A673 (cell line): ENCODE data around the gene SLC7A10. TPM values are rescaled to one million over a fixed set of nuclear protein-coding genes. Genes with fewer than 3 reads are reported as not detected.

Experiments
- BruUV-seq: library from RNA; stranded (reverse); fragments of 400-500 nt; replicated peaks from 2 replicates; lab custom pipeline; 2021; lab: Mats Ljungman, UMichigan
- CTCF ChIA-PET: fragments of 300-600 bp; sonication (Branson Sonifier 250); formaldehyde crosslinking; loops from one replicate; lab custom pipeline; 2022; ENCODE audit warnings: antibody characterized with exemption; lab: Charles Lee
- POLR2A ChIA-PET: fragments of 300-600 bp; sonication (Branson Sonifier 250); formaldehyde crosslinking; loops from one replicate; lab custom pipeline; 2022; ENCODE audit warnings: antibody characterized with exemption; ENCODE audit not compliant: low non-redundant PET; lab: Charles Lee
- DNase-seq: peaks from one replicate; pipeline ENCODE4 v3.0.0-alpha.2; 2015; ENCODE audit warnings: low spot score
- H3K27ac ChIP-seq: fragments of 200-600 bp; sonication (generic); 2 replicates; pipeline ENCODE4 v1.5.1; 2016; ENCODE audit warnings: mixed run types, low read depth, mild to moderate bottlenecking, mixed read lengths, antibody characterized with exemption, low read length; ENCODE audit not compliant: poor library complexity, severe bottlenecking
- H3K27me3 ChIP-seq: fragments of 200-600 bp; sonication (generic); replicated peaks from 2 replicates; pipeline ENCODE4 v1.6.1; 2017; ENCODE audit warnings: mixed run types, low read depth, mild to moderate bottlenecking, mixed read lengths, antibody characterized with exemption, low read length; ENCODE audit not compliant: insufficient read depth, poor library complexity
- H3K36me3 ChIP-seq: fragments of 200-600 bp; sonication (generic); 2 replicates; pipeline ENCODE4 v1.6.1; 2016; ENCODE audit warnings: mixed run types, mild to moderate bottlenecking, mixed read lengths, antibody characterized with exemption, low read length; ENCODE audit not compliant: insufficient read depth, poor library complexity, severe bottlenecking
- H3K4me1 ChIP-seq: fragments of 200-600 bp; sonication (generic); 2 replicates; pipeline ENCODE4 v1.6.1; 2017; ENCODE audit warnings: mixed run types, mild to moderate bottlenecking, mixed read lengths, antibody characterized with exemption, low read length; ENCODE audit not compliant: insufficient read depth, poor library complexity, severe bottlenecking
- H3K4me3 ChIP-seq: fragments of 200-600 bp; sonication (generic); 2 replicates; pipeline ENCODE4 v1.5.1; 2016; ENCODE audit warnings: low read depth, mixed run types, mild to moderate bottlenecking, mixed read lengths, low read length; ENCODE audit not compliant: poor library complexity, severe bottlenecking
- H3K9me3 ChIP-seq: fragments of 200-600 bp; sonication (generic); 2 replicates; pipeline ENCODE4 v1.6.1; 2016; ENCODE audit warnings: mixed run types, low read depth, mild to moderate bottlenecking, mixed read lengths, antibody characterized with exemption, low read length; ENCODE audit not compliant: poor library complexity, severe bottlenecking
- EZH2 ChIP-seq: fragments of 200-600 bp; sonication (generic); IDR thresholded peaks from 2 replicates; pipeline ENCODE4 v1.6.1; 2017; ENCODE audit warnings: borderline replicate concordance, low read depth, mild to moderate bottlenecking, mixed read lengths, antibody characterized with exemption, low read length; ENCODE audit not compliant: poor library complexity, severe bottlenecking
- intact Hi-C: fragments of 100-400 bp; cut with micrococcal nuclease; formaldehyde crosslinking; loops from one replicate; pipeline ENCODE4 v1.10.0; 2022; ENCODE audit not compliant: unreplicated experiment
- total RNA-seq: library from RNA; stranded (reverse); gene quantifications from 2 replicates; pipeline ENCODE4 v1.2.3, GENCODE V29; 2021
- TF ChIP-seq, protein P1 (sequence below): fragments of 300-800, 200-600 bp; sonication (generic); conservative IDR thresholded peaks from 2 replicates; pipeline ENCODE4 v1.5.1; 2017; ENCODE audit warnings: low read depth, mild to moderate bottlenecking, antibody characterized with exemption, low read length, moderate library complexity, mixed read lengths

The SLC7A10 gene
- total RNA-seq, 1 experiment from 2014 or later: 0.17 TPM

DNA sequence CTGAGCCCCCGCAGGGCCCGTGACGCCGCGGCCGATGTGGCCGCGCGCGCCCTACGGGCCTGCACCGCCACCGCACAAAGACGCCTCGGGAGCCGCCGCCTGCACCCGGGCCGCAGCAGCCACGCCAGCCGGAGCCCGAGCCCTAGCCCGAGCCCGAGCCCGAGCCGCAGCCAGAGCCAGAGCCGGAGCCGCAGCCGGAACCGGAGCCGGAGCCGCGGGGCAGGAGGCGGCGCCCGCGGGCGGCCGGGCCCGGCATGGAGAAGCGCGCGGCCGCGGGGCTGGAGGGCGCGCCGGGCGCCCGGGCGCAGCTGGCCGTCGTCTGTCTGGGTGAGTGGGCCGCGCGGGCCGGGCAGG, 31.1 kb downstream of the SLC7A10 start:
- intact Hi-C loops: no loop called here
- TF ChIP-seq, protein P1, sequence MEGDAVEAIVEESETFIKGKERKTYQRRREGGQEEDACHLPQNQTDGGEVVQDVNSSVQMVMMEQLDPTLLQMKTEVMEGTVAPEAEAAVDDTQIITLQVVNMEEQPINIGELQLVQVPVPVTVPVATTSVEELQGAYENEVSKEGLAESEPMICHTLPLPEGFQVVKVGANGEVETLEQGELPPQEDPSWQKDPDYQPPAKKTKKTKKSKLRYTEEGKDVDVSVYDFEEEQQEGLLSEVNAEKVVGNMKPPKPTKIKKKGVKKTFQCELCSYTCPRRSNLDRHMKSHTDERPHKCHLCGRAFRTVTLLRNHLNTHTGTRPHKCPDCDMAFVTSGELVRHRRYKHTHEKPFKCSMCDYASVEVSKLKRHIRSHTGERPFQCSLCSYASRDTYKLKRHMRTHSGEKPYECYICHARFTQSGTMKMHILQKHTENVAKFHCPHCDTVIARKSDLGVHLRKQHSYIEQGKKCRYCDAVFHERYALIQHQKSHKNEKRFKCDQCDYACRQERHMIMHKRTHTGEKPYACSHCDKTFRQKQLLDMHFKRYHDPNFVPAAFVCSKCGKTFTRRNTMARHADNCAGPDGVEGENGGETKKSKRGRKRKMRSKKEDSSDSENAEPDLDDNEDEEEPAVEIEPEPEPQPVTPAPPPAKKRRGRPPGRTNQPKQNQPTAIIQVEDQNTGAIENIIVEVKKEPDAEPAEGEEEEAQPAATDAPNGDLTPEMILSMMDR: no peak
- no peak for TF ChIP-seq EZH2
- no peaks in the 10 kb centered on the region for H3K9me3 ChIP-seq
- BruUV-seq: no TSS peak
- no peaks in the 10 kb centered on the region for H3K27me3 ChIP-seq
- peak; percentile 15 for DNase-seq
- CTCF ChIA-PET: interaction anchor here (1.0 kb wide), 1 partner anchor 10 kb away, joined by 3 read pairs; no protein-coding TSS in a partner anchor
- peaks cover 10% of the 10 kb centered on the region for H3K36me3 ChIP-seq
- peak overlapping the region; percentile 73 for H3K27ac ChIP-seq
- POLR2A ChIA-PET: no interaction called here
- H3K4me3 ChIP-seq: peak overlapping the region; percentile 73
- peaks cover 4% of the 10 kb centered on the region for H3K4me1 ChIP-seq

DNA sequence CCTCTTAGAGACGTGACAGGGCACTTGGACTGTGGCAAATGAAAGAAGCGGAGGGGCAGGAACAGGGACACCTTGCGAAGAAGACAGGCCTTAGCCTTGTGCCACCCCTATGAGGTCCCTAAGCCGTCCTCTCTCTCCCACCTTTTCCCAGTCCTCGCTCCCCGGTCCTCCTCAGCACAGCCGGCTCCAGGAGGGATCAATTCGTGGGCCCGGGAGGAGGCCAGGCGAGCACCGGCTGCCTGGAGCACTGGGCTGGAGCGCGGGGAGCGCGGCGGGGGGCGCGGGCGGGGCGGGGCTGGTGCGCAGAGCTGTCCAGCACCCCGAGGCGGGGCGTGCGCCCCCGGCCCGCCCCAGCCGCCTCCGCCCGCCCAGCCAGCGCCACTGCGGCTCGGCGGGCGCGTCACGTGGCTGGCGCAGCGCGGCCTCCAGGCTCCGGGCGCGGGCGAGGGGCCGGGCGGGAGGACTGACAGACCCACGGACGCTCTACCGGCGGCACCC, 31.7 kb downstream of the SLC7A10 start, which contains the start of gene LRP3:
TSS of gene LRP3 (plus strand) at position 466 of the 498 bp plus-strand sequence. CDS start 456 bp downstream, outside the sequence.
- Histone ChIP-seq H3K9me3 (no peaks in the 10 kb centered on the region), H3K4me1 (peaks cover 4% of the 10 kb centered on the region), H3K4me3 (peak within 1 kb of the TSS; percentile 73), H3K36me3 (peaks cover 10% of the 10 kb centered on the region), H3K27me3 (no peaks in the 10 kb centered on the region), H3K27ac (peak within 1 kb of the TSS; percentile 73)
- intact Hi-C loops: no loop called here
- TF ChIP-seq, protein P1: no peak
- no peak for TF ChIP-seq EZH2
- no TSS peak for BruUV-seq
- ChIA-PET CTCF (interaction anchor here (1.0 kb wide), 1 partner anchor 10 kb away, joined by 3 read pairs; no protein-coding TSS in a partner anchor), POLR2A (no interaction called here)
- DNase-seq: peak; percentile 67

DNA sequence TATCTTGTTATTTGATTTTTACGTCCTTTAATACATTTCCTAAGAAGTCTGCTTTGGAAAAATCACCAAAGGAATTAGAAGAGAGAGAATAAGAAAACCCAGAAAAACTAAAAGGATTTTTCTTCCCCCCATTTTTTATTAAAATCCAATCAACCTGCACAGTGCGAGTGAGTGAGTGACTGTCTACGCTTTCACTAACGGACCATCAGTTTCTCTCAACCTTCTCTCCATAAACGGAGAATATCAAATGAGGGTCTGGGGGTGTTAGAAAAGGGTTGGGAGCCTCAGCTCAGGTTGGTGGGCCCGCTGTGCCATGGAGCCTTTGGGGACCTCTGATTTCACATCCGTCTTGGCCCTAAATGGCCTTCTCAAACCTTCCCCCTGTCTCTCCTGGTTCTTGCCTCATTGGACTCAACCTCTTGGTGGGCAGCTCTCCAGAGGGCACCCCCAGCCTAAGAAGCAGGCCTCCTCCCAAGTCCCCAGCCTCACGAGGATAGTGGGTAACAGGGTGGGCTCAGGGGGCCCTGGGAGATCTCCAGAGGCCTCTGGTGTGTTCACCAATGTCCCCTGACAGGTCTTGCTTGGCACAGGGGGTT, 32.3 kb downstream of the SLC7A10 start:
- peaks cover 7% of the 10 kb centered on the region for H3K36me3 ChIP-seq
- ChIA-PET POLR2A (no interaction called here), CTCF (interaction anchor here (1.0 kb wide), 1 partner anchor 9 kb away, joined by 3 read pairs; no protein-coding TSS in a partner anchor)
- H3K4me3 ChIP-seq: peak overlapping the region; percentile 73
- TF ChIP-seq, protein P1: no peak
- H3K27me3 ChIP-seq: no peaks in the 10 kb centered on the region
- intact Hi-C loops: no loop called here
- H3K9me3 ChIP-seq: no peaks in the 10 kb centered on the region
- no peak overlapping the region for H3K27ac ChIP-seq
- BruUV-seq: no TSS peak
- DNase-seq: no peak
- H3K4me1 ChIP-seq: peaks cover 4% of the 10 kb centered on the region
